ENCODE measurements around the gene NSUN6.
A peak's percentile ranks its signal among the peaks of the same experiment; 100 is the strongest.
"Not testable (repeated sequence)": the region's sequence is repeated elsewhere in the genome, so short reads cannot be mapped to it uniquely, and the experiment has no call there.

The NSUN6 gene

DNA sequence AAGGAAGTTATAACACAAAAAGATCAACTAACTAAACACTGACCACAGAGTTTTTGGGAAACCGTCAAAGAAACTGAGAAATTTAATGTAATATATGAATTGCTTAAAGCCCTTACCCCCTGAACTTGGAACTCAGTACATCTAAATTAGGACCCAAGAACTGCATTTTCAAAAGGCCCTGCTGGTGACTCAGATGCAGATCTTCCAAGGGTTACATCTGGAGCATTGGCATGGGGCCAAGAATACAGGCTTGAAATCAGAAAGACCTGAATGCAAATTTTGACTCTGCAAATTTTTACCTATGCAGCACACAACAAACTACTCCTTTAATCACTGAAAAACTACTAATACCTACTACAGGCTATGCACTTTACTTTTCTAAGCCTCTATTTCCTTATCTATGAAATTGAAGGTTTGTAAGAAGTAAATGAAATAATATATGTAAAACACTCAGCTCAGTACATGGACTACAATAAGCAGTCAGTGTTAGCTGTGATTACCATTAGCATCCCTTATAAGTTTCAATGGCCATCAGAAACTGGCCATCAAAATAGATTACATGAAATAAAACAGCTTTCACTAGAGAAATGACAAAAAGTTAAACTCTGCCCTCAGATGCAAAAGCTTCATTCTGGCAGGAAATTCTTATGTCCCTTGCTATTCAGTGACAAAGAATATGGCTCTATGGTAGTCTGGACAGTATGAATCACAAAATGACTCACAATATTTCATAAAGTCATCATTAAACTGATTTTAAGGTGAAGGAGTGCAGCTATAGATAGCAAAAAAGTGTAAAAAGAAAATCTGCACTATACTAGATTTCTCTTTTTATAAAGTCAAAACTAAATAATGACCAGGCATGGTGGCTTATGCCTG lies 43.6 kb downstream of the NSUN6 start:
- peak; percentile 23 for DNase-seq

- DNase-seq: no peak
These were observed 45.2 kb downstream of the NSUN6 start for GRCh38 chr10:18606051-18606695.

- DNase-seq: no peak
These were observed 50.1 kb downstream of the NSUN6 start for GRCh38 chr10:18601321-18601720.

- DNase-seq: no peak
These were observed 52.0 kb downstream of the NSUN6 start for GRCh38 chr10:18599392-18599791.

- DNase-seq: no peak
These were observed 56.7 kb downstream of the NSUN6 start for GRCh38 chr10:18594574-18595156.

DNA sequence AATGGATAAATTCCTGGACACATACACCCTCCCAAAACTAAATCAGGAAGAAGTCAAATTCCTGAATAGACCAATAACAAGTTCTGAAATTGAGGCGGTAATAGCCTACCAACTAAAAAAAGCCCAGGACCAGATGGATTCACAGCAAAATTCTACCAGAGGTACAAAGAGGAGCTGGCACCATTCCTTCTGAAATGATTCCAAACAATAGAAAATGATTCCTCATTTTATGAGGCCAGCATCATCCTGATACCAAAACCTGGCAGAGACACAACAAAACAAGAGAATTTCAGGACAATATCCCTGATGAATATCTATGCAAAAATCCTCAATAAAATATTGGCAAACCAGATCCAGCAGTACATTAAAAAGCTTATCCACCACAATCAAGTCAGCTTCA lies 60.2 kb downstream of the NSUN6 start:
- DNase-seq: not testable (repeated sequence)

DNA sequence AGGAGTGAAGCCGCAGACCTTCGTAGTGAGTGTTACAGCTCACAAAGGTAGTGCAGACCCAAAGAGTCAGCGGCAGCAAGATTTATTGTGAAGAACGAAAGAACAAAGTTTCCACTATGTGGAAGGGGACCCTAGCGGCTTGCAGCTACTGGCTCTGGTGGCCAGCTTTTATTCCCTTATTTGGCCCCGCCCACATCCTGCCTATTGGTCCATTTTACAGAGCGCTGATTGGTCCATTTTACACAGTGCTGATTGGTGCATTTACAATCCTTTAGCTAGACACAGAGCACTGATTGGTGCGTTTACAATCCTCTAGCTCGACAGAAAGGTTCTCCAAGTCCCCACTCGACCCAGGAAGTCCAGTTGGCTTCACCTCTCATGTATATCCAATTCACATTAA lies 64.8 kb downstream of the NSUN6 start:
- not testable (repeated sequence) for DNase-seq

DNA sequence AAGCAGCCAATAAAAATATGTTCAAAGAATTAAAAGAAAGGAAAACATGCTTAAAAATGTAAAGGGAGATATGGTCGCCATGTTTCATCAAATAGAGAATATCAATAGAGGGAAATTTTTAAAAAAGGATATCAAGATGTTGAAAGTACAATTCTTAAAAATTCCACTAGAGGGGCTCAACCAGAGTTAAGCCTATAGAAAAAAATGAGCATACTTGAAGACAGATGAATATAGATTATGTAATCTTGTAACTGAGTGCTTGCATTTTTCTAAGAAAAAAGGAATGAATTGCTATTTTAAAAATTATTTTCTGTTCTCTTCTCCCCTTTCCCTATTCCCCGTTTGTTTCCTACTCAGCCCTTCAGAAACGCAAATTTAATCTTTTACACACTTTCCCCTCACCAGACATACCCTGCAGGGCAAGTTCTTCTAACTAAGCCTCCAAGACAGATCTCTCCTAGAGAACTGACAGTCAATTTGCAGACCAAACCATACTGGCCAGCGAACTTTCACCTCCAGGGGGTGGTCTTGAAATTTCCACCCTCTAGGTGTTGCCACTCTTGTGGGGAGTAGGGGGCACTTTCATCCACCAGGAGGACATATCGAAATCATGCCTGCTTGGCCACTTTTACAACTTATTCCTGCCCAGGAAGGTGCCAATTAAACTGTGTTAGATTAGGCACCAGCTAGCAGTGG lies 67.7 kb downstream of the NSUN6 start:
- DNase-seq: no peak

DNA sequence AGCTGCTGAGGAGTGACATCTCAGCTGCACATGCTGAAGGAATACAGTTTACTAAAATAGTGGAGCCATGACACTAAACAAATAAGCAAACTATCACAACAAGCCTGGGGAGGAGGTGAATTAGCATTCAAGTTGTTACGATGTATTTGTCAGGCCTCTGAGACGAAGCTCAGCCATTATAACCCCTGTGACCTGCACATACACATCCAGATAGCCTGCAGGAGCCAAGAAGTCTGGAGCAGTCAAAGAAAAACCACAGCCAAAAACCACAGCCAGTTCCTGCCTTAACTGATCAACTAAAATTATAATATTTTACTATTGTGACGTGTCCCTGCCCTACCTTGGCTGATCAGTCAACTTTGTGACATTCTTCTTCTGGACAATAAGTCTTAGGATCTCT lies 68.6 kb downstream of the NSUN6 start:
- no peak for DNase-seq

DNA sequence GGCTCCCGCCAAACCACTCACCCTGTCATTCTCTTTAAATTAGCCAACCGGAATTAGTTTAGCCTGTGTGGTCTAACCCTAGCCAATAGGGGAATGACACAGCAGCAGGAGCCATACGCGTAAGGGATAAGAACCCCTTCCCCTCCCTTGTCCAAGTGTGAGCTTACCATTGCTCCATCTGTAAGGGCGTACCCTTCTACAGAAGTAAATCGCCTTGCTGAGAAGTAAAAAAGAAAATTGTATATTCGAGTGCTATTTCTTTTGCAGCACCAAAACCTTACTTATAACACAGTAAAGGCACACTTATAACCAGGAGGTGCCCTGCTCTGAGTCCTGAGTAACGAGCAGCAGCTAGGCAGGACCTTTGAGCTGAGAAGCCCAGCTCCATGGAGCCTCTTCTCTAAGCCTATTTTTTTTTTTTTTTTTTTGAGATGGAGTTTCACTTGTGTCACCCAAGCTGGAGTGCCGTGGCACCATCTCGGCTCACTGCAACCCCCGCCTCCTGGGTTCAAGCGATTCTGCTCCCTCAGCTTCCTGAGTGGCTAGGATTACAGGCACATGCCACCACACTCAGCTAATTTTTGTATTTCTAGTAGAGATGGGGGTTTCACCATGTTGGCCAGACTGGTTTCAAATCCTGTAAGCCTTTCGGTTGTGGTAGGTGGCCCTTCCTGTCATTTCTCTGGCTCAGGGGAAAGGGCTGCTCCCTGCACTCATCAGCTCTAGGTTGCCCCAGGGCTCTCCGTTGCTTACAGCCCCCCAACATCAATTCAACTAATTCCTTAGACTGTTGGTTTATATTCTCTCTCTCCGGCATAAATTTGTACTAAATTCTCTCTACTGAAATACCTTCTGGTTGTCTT lies 73.3 kb downstream of the NSUN6 start:
- DNase-seq: no peak

GRCh38 chr10:18576586-18576985 lies 74.8 kb downstream of the NSUN6 start:
- DNase-seq: no peak

GRCh38 chr10:18572959-18573561 lies 78.3 kb downstream of the NSUN6 start:
- DNase-seq: no peak

DNA sequence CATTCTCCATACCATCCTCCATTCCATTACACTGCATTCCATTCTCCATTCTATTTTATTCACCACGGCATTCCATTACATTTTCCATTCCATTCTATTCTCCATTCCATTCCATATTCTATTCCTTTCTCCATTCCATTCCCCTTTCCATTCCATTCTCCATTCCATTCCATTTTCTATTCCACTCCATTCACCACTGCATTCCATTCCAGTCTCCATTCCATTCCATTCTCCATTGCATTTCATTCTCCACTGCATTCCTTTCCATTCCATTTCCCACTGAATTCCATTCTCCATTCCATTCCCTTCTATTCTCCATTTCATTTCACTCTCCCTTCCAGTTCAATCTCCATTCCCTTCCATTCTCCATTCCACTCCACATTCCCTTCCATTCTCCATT lies 79.6 kb downstream of the NSUN6 start:
- no peak for DNase-seq

DNA sequence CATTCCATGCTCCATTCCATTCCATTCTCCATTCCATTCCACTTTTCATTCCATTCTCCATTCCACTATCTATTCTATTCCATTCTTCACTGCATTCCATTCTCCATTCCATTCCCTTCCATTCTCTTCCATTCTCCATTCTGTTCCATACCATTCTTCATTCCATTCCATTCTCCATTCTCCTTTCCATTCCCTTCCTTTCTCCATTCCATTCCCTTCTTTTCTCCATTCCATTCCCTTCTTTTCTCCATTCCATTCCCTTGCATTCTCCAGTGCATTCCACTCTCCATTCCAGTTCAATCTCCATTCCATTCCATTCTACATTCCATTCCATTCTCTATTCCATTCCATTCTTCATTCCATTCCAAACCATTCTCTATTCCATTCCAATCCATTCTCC lies 80.3 kb downstream of the NSUN6 start:
- no peak for DNase-seq

DNA sequence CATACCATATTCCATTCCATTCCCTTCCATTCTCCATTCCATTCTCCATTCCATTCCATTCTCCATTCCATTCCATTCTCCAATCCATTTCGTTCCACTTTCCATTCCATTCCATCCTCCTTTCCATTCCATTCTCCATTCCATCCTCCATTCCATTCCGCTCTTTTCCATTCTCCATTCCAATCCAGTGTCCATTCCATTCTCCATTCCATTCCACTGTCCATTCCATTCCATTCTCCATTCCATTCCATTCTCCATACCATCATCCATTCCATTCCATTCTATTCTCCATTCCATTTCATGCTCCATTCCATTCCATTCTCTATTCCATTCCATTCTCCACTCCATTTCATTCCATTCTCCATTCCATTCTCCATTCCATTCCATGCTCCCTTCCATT lies 81.0 kb downstream of the NSUN6 start:
- DNase-seq: not testable (repeated sequence)

DNA sequence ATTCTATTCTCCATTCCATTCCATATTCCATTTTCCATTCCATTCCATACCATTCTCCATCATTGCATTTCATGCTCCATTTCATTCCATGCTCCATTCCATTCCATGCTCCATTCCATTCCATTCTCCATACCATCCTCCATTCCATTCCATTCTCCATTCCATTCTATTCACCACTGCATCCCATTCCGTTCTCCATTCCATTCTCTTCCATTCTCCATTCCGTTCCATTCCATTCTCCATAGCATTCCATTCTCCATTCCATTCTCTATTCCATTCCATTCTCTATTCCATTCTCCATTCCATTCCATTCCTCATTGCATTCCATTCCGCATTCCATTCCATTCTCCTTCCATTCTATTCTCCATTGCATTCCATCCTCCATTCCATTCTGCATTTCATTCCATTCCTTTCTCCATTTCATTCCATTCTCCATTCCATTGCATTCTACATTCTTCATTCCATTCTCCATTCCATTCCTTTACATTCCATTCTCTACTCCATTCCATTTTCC lies 84.0 kb downstream of the NSUN6 start:
- no peak for DNase-seq

- DNase-seq: no peak
These were observed 85.2 kb downstream of the NSUN6 start for GRCh38 chr10:18566177-18566576.

DNA sequence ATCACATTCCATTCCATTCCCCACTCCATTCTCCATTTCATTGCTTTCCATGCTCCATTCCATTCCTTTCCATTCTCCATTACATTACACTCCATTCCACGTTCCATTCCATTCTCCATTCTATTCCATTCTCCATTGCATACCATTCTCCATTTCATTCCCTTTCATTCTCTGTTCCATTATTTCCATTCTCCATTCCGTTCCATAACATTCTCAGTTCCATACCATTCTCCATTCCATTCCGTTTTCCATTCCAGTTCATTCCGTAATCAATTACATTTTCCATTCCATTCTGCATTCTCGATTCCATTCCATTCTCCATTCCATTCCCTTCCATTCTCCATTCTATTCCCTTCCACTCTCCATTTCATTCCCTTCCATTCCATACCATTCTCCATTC lies 86.4 kb downstream of the NSUN6 start:
- DNase-seq: no peak

DNA sequence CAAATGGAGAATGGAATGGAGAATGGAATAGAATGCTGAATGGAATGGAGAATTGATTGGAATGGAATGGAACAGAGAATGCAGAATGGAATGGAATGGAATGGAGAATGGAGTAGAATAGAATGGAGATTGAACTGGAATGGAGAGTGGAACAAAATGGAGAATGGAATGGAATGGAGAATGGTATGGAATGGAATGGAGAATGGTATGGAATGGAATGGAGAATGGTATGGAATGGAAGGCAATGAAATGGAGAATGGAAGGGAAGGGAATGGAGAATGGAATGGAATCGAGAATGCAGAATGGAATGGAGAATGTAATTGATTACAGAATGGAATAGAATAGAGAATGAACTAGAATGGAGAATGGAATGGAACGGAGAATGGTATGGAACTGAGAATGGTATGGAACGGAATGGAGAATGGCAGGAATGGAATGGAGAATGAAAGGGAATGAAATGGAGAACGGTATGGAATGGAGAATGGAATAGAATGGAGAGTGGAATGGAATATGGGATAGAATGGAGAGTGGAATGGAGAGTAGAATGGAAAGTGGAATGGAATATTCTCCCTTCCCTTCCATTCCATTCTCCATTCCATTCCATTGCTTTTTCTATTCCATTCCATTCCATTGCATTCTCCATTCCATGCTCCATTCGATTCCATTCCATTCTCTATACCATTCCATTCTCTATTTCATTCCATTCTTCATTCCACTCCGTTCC lies 88.2 kb downstream of the NSUN6 start:
- no peak for DNase-seq

DNA sequence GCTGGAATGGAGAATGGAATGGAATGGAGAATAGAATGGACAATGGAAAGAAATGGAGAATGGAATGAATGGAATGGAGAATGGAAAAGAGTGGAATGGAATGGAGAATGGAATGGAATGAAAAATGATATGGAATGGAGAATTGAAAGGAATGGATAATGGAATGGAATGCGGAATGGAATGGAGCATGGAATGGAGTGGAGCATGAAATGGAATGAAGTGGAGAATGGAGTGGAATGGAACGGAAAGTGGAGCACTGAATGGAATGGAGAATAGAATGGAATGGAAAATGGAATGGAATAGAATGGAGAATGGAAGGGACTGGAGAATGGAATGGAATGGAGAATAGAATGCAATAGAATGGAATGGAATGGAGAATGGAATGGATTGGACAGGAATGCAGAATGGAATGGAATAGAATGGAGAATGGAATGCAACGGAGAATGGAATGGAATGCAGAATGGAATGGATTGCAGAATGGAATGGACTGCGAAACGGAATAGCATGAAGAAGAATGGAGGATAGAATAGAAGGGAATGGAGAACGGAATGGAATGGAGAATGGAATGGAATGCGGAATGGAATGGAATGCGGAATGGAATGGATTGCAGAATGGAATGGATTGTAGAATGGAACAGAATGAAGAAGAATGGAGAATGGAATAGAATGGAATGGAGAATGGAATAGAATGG lies 89.4 kb downstream of the NSUN6 start:
- no peak for DNase-seq

Data from femur (tissue), 1 donor.